ENCODE results near the gene SDSL.

DNA sequence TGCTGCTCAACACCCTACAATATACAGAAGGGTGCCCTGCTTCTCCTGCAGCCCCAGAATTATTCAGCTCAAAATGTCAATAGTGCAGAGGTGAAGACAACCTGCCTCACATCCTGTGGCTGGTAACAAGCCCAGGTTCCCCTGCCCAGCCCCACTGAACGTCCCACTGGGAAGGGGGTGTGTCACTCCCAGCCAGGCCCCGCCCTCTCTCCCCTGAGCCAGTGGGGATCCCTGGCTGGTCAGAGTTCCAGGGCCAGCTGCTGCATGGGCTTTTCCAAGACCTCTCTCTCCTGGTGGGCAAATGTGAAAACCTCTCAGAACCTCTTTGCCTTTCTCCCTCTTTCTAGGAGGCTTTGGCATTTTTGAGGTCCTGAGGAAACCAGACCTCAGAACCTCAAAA is 63.1 kb downstream of the SDSL start:
- TF ChIP-seq, protein P1, sequence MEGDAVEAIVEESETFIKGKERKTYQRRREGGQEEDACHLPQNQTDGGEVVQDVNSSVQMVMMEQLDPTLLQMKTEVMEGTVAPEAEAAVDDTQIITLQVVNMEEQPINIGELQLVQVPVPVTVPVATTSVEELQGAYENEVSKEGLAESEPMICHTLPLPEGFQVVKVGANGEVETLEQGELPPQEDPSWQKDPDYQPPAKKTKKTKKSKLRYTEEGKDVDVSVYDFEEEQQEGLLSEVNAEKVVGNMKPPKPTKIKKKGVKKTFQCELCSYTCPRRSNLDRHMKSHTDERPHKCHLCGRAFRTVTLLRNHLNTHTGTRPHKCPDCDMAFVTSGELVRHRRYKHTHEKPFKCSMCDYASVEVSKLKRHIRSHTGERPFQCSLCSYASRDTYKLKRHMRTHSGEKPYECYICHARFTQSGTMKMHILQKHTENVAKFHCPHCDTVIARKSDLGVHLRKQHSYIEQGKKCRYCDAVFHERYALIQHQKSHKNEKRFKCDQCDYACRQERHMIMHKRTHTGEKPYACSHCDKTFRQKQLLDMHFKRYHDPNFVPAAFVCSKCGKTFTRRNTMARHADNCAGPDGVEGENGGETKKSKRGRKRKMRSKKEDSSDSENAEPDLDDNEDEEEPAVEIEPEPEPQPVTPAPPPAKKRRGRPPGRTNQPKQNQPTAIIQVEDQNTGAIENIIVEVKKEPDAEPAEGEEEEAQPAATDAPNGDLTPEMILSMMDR (conservative IDR thresholded peaks at IDR 0.05; ENCODE audit: low read length): no peak
- no peak for TF ChIP-seq EZH2phosphoT487 (IDR thresholded peaks at IDR 0.05; ENCODE audit: borderline replicate concordance, low read depth, low read length)
